ENCODE data around the gene N4BP2L2. TPM values are rescaled to one million over a fixed set of nuclear protein-coding genes. Genes with fewer than 3 reads are reported as not detected.
"Not testable (repeated sequence)": the region's sequence is repeated elsewhere in the genome, so short reads cannot be mapped to it uniquely, and the experiment has no call there.

N4BP2L2 gene
- total RNA-seq, 1 donor from 2014 or later = 76.6 TPM

DNA sequence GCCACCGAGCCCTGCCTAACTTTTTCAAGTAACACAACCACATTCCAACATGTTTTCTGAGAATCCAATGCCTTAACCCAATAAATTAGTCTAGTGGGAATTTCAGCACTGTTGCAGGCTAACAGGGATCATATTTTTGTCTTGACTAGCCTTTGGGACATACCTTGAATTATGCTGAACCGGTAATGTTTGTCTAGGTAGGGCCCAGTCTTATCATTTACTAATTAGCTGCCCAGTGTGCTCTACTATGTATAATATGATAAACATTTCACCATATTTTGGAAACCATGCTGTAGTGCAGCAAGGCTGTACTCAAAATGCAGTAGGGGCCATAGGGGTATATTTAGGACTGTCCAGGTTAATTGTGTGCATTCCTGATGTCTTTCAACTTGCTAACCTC lies 44.4 kb upstream of the N4BP2L2 start:
- TF ChIP-seq, protein P1, sequence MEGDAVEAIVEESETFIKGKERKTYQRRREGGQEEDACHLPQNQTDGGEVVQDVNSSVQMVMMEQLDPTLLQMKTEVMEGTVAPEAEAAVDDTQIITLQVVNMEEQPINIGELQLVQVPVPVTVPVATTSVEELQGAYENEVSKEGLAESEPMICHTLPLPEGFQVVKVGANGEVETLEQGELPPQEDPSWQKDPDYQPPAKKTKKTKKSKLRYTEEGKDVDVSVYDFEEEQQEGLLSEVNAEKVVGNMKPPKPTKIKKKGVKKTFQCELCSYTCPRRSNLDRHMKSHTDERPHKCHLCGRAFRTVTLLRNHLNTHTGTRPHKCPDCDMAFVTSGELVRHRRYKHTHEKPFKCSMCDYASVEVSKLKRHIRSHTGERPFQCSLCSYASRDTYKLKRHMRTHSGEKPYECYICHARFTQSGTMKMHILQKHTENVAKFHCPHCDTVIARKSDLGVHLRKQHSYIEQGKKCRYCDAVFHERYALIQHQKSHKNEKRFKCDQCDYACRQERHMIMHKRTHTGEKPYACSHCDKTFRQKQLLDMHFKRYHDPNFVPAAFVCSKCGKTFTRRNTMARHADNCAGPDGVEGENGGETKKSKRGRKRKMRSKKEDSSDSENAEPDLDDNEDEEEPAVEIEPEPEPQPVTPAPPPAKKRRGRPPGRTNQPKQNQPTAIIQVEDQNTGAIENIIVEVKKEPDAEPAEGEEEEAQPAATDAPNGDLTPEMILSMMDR (IDR thresholded peaks at IDR 0.05; ENCODE audit: insufficient read depth, low read length, severe bottlenecking) = no peak
- Histone ChIP-seq H3K4me3 (ENCODE audit: low read depth, low read length) (no peak overlapping the region), H3K27me3 (ENCODE audit: control insufficient read depth, insufficient read depth, low read length) (no peaks in the 10 kb centered on the region), H3K36me3 (ENCODE audit: control insufficient read depth, insufficient read depth, low read length) (no peaks in the 10 kb centered on the region)
- FAIRE-seq (no peak), DNase-seq (ENCODE audit: low read depth) (no peak)

DNA sequence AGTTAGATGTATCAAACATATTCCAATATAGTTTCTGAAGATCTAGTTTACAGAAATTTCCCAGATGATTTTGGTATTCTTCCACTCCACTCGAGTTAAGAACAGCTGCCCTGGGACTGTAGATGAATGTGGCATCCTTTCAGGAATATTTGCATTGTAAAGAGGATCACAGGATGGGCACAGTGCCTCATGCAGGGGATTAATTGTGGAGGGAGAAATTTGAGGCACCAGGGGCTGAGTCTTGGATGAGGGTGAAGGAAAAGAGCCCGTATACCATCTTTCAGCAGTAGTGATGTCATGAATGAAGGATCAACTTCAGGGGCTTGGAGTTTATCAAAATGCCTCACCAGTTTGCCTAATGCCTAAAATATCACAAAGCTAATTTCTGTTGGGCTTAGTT lies 43.7 kb upstream of the N4BP2L2 start:
- TF ChIP-seq, protein P1 (IDR thresholded peaks at IDR 0.05; ENCODE audit: insufficient read depth, low read length, severe bottlenecking) = no peak
- no peaks in the 10 kb centered on the region for H3K27me3 ChIP-seq (ENCODE audit: control insufficient read depth, insufficient read depth, low read length)
- DNase-seq (ENCODE audit: low read depth) (no peak), FAIRE-seq (no peak)
- no peaks in the 10 kb centered on the region for H3K36me3 ChIP-seq (ENCODE audit: control insufficient read depth, insufficient read depth, low read length)
- no peak overlapping the region for H3K4me3 ChIP-seq (ENCODE audit: low read depth, low read length)

DNA sequence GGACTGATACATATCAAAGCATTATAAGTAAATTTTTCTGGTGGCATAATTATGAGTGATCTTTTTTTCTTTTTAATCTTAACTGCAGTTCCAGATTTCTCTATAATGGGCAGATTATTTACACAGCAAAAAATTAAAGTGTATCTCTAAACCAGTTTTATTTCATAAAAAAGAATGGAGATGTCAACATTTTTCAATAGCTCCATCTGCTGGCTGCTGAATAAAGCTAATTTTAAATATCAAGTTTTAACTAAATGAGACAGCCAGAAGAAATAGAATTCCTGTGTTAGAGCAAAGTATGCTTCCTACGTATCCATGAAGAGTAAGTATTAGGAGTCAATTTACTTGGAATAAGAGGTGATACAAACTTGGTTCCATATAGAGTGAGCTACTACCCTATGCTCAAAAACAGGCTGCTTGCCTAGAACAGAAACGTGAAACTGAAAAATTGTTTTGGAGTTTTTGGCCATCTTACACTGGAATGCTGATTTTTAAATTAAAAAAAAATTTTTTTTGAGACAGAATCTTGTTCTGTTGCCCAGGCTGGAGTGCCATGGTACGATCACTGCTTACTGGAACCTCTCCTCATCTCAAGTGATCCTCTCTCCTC lies 42.7 kb upstream of the N4BP2L2 start:
- peak; percentile 26 for DNase-seq (ENCODE audit: low read depth)
- Histone ChIP-seq H3K4me3 (ENCODE audit: low read depth, low read length) (no peak overlapping the region), H3K36me3 (ENCODE audit: control insufficient read depth, insufficient read depth, low read length) (no peaks in the 10 kb centered on the region), H3K27me3 (ENCODE audit: control insufficient read depth, insufficient read depth, low read length) (no peaks in the 10 kb centered on the region)
- no peak for FAIRE-seq
- TF ChIP-seq, protein P1 (IDR thresholded peaks at IDR 0.05; ENCODE audit: insufficient read depth, low read length, severe bottlenecking) = peak; percentile 32

DNA sequence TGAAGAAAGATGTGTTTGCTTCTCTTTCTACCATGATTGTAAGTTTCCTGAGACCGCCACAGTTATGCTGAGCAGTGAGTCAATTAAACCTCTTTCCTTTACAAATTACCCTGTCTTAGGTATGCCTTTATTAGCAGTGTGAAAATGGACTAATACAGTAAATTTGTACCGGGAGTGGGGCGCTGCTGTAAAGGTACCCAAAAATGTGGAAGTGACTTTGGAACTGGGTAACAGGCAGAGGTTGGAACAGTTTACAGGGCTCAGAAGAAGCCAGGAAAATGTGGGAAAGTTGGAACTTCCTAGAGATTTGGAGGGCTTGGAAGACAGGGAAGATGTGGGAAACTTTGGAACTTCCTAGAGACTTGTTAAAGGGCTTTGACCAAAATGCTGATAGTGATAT lies 38.4 kb upstream of the N4BP2L2 start:
- TF ChIP-seq, protein P1 (IDR thresholded peaks at IDR 0.05; ENCODE audit: insufficient read depth, low read length, severe bottlenecking) = no peak
- Histone ChIP-seq H3K4me3 (ENCODE audit: low read depth, low read length) (no peak overlapping the region), H3K36me3 (ENCODE audit: control insufficient read depth, insufficient read depth, low read length) (no peaks in the 10 kb centered on the region), H3K27me3 (ENCODE audit: control insufficient read depth, insufficient read depth, low read length) (no peaks in the 10 kb centered on the region)
- FAIRE-seq (no peak), DNase-seq (ENCODE audit: low read depth) (no peak)

DNA sequence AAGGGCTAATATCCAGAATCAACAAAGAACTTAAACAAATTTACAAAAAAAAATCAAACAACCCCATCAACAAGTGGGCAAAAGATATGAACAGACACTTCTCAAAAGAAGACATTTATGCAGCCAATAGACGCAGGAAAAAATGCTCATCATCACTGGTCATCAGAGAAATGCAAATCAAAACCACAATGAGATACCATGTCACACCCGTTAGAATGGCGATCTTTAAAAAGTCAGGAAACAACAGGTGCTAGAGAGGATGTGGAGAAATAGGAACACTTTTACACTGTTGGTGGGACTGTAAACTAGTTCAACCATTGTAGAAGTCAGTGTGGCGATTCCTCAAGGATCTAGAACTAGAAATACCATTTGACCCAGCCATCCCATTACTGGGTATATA lies 37.1 kb upstream of the N4BP2L2 start:
- H3K36me3 ChIP-seq (ENCODE audit: control insufficient read depth, insufficient read depth, low read length); H3K4me3 ChIP-seq (ENCODE audit: low read depth, low read length); H3K27me3 ChIP-seq (ENCODE audit: control insufficient read depth, insufficient read depth, low read length); FAIRE-seq; DNase-seq (ENCODE audit: low read depth): not testable (repeated sequence)

DNA sequence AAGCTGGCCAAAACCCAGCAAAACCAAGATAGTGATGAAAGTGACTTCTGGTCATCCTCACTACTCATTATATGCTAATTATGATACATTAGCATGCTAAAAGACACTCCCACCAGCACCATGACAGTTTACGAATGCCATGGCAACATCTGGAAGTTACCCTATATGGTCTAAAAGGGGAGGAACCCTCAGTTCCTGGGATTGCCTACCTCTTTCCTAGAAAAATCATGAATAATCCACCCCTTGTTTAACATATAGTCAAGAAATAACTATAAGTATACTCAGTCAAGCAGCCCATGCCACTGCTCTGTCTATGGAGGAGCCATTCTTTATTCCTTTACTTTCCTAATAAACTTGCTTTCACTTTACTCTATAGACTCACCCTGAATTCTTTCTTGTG lies 22.2 kb upstream of the N4BP2L2 start:
- not testable (repeated sequence) for FAIRE-seq

DNA sequence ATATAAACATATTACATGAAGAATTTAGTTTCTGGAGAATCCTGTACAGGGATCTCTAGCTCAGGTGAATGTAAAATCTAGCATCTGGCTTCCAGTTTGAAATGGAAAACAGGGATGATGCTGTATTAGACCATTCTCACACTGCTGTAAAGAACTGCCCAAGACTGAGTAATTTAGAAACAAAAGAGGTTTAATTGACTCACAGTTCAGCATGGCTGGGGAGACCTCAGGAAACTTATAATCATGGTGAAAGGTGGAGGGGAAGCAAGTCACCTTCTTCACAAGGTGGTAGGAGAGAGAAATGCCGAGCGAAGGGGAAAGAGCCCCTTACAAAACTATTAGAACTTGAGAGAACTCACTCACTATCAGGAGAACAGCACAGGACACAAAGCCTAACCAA lies 17.0 kb upstream of the N4BP2L2 start:
- TF ChIP-seq, protein P1 (IDR thresholded peaks at IDR 0.05; ENCODE audit: insufficient read depth, low read length, severe bottlenecking) = no peak
- Histone ChIP-seq H3K36me3 (ENCODE audit: control insufficient read depth, insufficient read depth, low read length) (no peaks in the 10 kb centered on the region), H3K4me3 (ENCODE audit: low read depth, low read length) (no peak overlapping the region), H3K27me3 (ENCODE audit: control insufficient read depth, insufficient read depth, low read length) (no peaks in the 10 kb centered on the region)
- DNase-seq (ENCODE audit: low read depth) (no peak), FAIRE-seq (no peak)

More for the DNA sequence above, 22.2 kb upstream of the N4BP2L2 start:
- not testable (repeated sequence) for H3K36me3 ChIP-seq (ENCODE audit: control insufficient read depth, insufficient read depth, low read length); H3K27me3 ChIP-seq (ENCODE audit: control insufficient read depth, insufficient read depth, low read length); H3K4me3 ChIP-seq (ENCODE audit: low read depth, low read length); DNase-seq (ENCODE audit: low read depth)

Measured in bronchial epithelial cell (primary cell).